ENCODE data around the gene EHD4.

The EHD4 gene

DNA sequence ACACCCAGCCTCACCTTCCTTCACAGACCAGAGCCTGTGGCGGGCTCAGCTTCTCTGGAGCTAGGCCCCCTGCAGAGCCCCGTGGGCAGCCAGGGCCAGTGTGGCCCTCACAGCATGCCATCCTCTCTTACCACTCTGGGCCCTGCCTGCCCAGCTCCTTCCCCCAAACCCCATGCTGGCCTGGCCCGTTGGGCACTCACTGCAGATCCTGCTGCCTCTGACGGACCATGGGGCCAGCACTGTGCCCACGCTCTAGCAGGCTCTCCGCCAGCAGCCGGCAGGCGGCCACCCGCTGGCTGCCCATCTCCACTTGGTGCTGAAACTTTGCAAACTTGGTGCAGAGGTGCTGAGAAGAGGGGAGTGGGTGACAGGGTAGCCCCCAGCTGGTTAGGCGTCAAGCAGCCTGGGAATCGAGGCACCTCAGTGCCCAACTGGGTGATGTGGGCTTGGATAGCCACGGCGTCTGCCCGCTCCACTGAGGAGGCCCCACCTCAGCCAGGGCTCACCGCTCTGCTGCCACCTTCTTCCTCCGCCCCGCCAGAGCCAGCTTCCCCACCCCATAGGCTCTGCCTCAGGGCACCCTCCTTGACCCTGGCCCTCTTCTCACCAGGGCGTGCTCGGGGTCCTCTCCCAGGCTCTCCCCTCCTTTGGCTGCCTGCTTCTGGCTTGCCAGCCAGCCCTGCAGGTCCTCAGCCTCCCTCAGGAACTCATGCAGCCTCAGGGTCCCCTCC lies 101.0 kb downstream of the EHD4 start:
- no peaks in the 10 kb centered on the region; the same call in 1 of the 2 replicates for H4K20me1 ChIP-seq (ENCODE audit: insufficient read depth, low read length)
- no peaks in the 10 kb centered on the region for H3K79me2 ChIP-seq (ENCODE audit: insufficient read depth, low read length)
- H3K27me3 ChIP-seq (ENCODE audit: insufficient read depth, low read length, poor library complexity), result no peaks in the 10 kb centered on the region
- H3K36me3 ChIP-seq (ENCODE audit: insufficient read depth, low read length), result no peaks in the 10 kb centered on the region
- H3K4me2 ChIP-seq (ENCODE audit: insufficient read depth, low read length), result no peak overlapping the region
- H3K27ac ChIP-seq (ENCODE audit: low read length), result no peak overlapping the region
- H3K9me3 ChIP-seq (ENCODE audit: insufficient read depth, low read length, severe bottlenecking), result no peaks in the 10 kb centered on the region
- no peaks in the 10 kb centered on the region for H3K4me1 ChIP-seq (ENCODE audit: insufficient read depth, low read length)
- DNase-seq (no peak), ATAC-seq (ENCODE audit: insufficient read depth, low read depth) (no peak)
- H3K4me3 ChIP-seq (ENCODE audit: low read depth in 1 of 2, low read length in 2 of 2), result no peak overlapping the region
- H3K9ac ChIP-seq (ENCODE audit: low read depth, low read length), result no peak overlapping the region
- no peak for TF ChIP-seq EZH2 (IDR thresholded peaks at IDR 0.05; ENCODE audit: borderline replicate concordance, low read depth, low read length, severe bottlenecking)
- TF ChIP-seq, protein P1, sequence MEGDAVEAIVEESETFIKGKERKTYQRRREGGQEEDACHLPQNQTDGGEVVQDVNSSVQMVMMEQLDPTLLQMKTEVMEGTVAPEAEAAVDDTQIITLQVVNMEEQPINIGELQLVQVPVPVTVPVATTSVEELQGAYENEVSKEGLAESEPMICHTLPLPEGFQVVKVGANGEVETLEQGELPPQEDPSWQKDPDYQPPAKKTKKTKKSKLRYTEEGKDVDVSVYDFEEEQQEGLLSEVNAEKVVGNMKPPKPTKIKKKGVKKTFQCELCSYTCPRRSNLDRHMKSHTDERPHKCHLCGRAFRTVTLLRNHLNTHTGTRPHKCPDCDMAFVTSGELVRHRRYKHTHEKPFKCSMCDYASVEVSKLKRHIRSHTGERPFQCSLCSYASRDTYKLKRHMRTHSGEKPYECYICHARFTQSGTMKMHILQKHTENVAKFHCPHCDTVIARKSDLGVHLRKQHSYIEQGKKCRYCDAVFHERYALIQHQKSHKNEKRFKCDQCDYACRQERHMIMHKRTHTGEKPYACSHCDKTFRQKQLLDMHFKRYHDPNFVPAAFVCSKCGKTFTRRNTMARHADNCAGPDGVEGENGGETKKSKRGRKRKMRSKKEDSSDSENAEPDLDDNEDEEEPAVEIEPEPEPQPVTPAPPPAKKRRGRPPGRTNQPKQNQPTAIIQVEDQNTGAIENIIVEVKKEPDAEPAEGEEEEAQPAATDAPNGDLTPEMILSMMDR (IDR thresholded peaks at IDR 0.05; ENCODE audit: borderline replicate concordance, extremely low read depth, low read length, poor library complexity, severe bottlenecking), result no peak
- H2AFZ ChIP-seq (ENCODE audit: low read depth, low read length), result no peak overlapping the region

DNA sequence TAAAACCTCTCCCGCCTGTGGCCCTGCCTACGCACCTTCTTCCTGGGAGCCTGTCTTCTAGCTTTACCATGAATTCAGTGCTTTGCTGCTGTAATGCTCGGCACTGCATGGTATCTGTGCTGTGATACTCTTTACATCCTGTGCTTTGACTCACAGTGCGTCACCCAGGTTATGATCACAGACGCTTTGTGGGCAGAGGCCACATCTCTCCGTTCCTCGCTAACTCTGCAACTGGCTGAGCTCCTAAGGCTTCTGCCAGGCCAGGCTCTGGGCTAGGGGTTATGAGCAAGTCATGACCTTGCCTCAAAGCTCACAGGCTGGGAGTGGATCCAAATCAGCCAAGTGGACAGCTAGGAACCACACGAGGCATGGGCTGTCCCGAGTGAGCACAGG lies 101.7 kb downstream of the EHD4 start:
- Histone ChIP-seq H3K9ac (ENCODE audit: low read depth, low read length) (no peak overlapping the region), H3K27ac (ENCODE audit: low read length) (no peak overlapping the region), H3K4me3 (ENCODE audit: low read depth in 1 of 2, low read length in 2 of 2) (no peak overlapping the region), H4K20me1 (ENCODE audit: insufficient read depth, low read length) (no peaks in the 10 kb centered on the region), H3K4me1 (ENCODE audit: insufficient read depth, low read length) (no peaks in the 10 kb centered on the region), H3K27me3 (ENCODE audit: insufficient read depth, low read length, poor library complexity) (no peaks in the 10 kb centered on the region), H3K79me2 (ENCODE audit: insufficient read depth, low read length) (no peaks in the 10 kb centered on the region), H3K4me2 (ENCODE audit: insufficient read depth, low read length) (no peak overlapping the region), H3K9me3 (ENCODE audit: insufficient read depth, low read length, severe bottlenecking) (no peaks in the 10 kb centered on the region), H3K36me3 (ENCODE audit: insufficient read depth, low read length) (no peaks in the 10 kb centered on the region), H2AFZ (ENCODE audit: low read depth, low read length) (no peak overlapping the region)
- 0 out of 3 replicates have a peak, but pooled peaks have one; percentile 35 for ATAC-seq (ENCODE audit: insufficient read depth, low read depth)
- no peak for TF ChIP-seq EZH2 (IDR thresholded peaks at IDR 0.05; ENCODE audit: borderline replicate concordance, low read depth, low read length, severe bottlenecking)
- TF ChIP-seq, protein P1 (IDR thresholded peaks at IDR 0.05; ENCODE audit: borderline replicate concordance, extremely low read depth, low read length, poor library complexity, severe bottlenecking), result no peak
- no peak for DNase-seq

DNA sequence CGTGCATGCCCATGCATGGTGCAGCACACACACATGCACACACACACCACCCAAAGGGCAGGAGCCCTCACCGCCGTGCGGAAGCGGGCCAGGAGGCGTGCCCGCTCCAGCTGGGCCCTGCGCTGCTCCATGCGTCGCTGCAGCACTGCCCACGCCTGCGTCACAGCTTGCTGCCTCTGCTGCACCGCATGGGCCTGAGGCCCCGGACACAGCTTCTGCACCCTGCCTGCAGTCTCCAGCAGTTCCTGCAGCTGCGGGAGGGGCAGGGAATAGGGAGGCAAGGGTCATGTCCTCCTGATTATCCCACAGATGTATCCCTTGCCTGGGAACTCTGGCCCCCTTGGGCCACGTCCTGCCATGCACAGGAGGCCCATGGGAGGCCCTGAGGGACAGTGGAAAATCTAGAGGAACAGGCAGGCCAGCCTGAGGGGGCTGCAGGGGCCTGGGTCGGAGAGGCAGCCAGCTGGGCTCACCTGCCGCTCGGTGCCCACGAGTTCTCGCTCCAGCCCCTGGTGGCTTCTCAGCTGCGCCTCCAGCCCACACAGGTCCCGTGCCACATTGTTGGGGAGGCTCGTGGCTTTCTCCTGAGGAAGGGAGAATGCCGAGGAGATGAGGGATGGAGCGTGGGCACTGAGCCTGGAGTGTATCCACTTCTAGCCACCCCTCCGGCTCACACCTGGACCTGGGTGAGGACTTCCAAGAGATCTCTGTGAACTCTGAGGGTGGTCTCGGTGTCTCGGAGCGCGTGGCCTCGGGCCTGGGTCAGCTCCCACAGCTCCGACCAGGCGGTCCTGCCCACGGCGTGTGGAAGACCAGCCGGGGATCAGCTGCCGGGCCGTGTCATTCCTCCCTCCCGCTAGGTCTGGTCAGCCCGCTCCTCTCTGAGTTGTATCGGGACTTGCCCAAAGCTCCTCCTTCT lies 102.3 kb downstream of the EHD4 start:
- Histone ChIP-seq H3K4me2 (ENCODE audit: insufficient read depth, low read length) (no peak overlapping the region), H3K4me3 (ENCODE audit: low read depth in 1 of 2, low read length in 2 of 2) (no peak overlapping the region), H3K27ac (ENCODE audit: low read length) (no peak overlapping the region), H4K20me1 (ENCODE audit: insufficient read depth, low read length) (no peaks in the 10 kb centered on the region), H3K79me2 (ENCODE audit: insufficient read depth, low read length) (no peaks in the 10 kb centered on the region), H3K9ac (ENCODE audit: low read depth, low read length) (no peak overlapping the region), H3K9me3 (ENCODE audit: insufficient read depth, low read length, severe bottlenecking) (no peaks in the 10 kb centered on the region), H3K36me3 (ENCODE audit: insufficient read depth, low read length) (no peaks in the 10 kb centered on the region), H3K27me3 (ENCODE audit: insufficient read depth, low read length, poor library complexity) (no peaks in the 10 kb centered on the region), H2AFZ (ENCODE audit: low read depth, low read length) (no peak overlapping the region), H3K4me1 (ENCODE audit: insufficient read depth, low read length) (no peaks in the 10 kb centered on the region)
- TF ChIP-seq EZH2 (IDR thresholded peaks at IDR 0.05; ENCODE audit: borderline replicate concordance, low read depth, low read length, severe bottlenecking), result no peak
- TF ChIP-seq, protein P1 (IDR thresholded peaks at IDR 0.05; ENCODE audit: borderline replicate concordance, extremely low read depth, low read length, poor library complexity, severe bottlenecking), result no peak
- no peak for ATAC-seq (ENCODE audit: insufficient read depth, low read depth)
- DNase-seq, result no peak

All from DND-41 (cell line).